HEK293T (cell line): ENCODE data around the gene BPIFB4.

Experiments used
- FOXM1 ChIP-seq: fragments of 450-650 bp; IDR thresholded peaks from 2 replicates; pipeline ENCODE4 v1.6.1; 2017; ENCODE audit warnings: mild to moderate bottlenecking, borderline replicate concordance
- L3MBTL2 ChIP-seq: fragments of 450-650 bp; conservative IDR thresholded peaks from 2 replicates; pipeline ENCODE4 v1.6.1; 2016; ENCODE audit warnings: mild to moderate bottlenecking
- SUZ12 ChIP-seq: fragments of 450-650 bp; IDR thresholded peaks from 2 replicates; pipeline ENCODE4 v1.6.1; 2016; ENCODE audit warnings: mild to moderate bottlenecking

DNA sequence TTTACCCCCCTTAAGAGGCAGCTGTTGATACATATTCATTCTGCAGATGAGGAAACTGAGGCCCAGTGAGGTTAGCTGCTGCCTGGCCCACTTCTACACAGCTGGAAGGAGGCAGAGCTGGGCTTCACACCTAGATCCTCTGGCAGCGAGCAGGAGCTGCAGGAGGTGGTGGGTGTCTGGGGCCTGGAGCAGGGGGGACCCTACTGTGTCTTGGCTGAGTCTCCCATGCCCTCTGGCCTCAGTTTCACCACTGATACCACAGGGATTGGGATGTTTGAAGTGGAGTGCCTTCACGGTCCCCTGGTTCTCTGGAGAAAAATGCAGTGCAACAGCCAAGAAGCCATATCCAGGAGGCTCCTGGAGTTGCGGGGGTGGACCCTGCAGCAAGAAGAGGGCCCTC, 80.3 kb downstream of the BPIFB4 start:
- no peak for TF ChIP-seq SUZ12
- no peak for TF ChIP-seq L3MBTL2
- no peak for TF ChIP-seq FOXM1
